NCI-H510A treated with DMSO at 0.1 percent for 48 hours (cell line): ENCODE results near the gene EYA4.

ENCODE experiments used
- DNase-seq: peaks from one replicate; lab custom pipeline; 2025; lab: John Stamatoyannopoulos, UW

Gene EYA4

DNA sequence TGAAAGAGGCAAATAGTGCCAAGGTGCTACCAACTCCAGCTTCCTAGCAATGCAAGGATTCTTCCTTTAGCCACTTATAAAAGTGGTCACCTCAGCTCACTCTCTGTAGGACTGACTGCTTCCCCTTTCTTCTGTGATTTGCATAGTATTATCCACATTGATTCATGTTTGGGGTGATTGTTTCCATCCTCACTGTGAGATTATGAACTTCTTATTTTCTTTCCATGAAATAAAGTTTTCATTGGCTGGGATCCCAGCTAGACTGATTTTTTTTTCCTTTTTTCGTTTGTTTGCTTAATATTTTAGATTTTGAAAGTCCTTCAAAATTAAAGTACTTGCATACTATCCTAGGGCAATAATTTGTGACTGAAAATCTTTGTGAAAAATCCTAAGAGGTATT, 50.5 kb downstream of the EYA4 start:
- DNase-seq, result no peak

DNA sequence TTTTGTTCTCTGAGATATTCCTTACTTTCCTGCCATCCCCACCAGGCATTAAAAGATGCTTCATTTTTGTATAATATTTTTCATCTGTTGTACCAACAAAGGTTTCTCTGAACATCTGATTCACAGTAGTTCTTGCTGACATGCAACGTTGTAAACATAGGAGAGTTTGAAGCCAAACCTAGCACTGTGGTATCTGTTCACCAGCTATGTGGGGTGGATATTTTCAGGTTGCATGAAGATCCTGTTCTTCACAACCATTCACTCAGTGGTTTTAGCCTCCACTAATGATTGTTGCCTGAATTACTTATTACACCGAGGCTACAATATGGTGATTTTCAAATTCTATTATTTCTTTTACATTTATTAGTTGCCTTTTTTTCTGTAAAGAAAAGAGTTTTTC, 56.5 kb downstream of the EYA4 start:
- DNase-seq, result no peak

DNA sequence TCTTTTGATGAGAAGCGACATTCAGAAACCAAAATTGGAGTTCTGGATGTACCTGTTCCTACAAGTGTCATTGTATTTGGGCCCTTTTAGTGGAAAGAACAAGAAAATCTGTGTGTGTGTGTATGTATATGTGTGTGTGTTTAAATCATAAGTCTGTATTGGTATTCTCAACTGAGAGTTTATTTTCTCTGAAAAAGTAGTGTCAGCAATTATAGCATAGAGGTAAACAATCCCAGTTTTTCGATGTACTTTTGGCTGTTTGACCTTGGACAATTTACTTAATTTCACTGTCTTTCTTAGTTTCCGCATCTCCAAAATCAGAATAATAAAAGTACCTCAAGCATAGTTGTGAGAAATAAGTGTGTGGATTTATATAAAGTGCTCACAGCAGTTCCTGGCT, 57.2 kb downstream of the EYA4 start:
- DNase-seq, result no peak

DNA sequence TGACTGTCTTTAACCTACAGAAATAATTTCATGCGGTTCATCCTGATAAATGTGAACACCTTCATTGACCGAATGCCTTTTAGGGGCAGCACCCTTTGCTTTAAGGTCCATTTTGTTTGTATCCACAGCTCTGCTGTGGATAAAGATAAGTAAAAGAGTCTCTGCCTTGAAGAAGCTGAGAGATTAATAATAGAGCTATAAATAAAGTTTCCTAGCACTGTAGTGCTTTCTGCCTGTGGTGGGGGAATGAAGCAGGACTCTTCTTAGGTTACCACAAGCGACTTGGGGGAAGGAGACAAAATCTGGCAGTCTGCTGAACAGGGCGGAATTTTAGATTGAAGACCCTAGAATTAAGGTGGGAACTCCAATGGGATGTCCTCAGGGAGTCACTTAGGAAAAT, 57.6 kb downstream of the EYA4 start:
- DNase-seq, result no peak

GRCh38 chr6:133300896-133301295, 59.7 kb downstream of the EYA4 start:
- no peak for DNase-seq

- DNase-seq, result no peak
These were observed 60.7 kb downstream of the EYA4 start for GRCh38 chr6:133301835-133302234.

DNA sequence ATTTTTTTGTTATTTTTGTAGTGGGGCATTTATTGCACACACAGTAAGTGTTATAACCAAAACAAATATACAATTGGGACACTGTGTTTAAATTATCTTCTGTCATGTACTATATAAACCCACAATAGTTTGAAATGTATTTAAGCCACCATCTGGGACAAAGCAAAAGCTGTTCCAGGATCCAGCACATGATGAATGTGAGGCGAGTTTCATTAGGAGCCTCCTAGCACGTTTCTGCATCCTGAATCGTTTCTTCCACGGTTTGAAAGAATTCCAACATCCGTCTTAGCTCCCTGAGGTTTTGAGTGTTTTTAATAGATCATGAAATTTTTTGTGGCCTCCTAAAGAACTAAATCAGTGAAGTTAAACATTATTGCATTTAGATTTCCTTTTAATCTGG, 65.8 kb downstream of the EYA4 start:
- no peak for DNase-seq

DNA sequence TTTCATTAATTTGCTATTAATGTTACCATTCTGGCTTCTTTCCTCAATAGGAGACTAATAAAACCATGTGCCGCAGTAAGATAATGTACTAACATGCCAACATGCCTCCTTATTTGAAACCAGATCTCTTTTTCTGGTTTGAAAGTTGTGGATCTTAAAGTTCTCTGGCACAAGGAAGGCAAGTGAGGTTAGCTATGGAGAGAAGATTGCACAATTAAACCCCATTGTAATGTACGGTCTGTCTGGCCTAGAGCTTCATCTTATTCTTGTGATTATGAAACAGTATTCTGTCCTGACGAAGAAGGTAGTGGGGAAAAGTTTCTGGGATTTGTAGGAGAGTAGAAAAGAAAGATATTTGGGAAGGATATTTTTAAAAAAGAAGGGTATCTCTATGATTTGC, 68.4 kb downstream of the EYA4 start:
- DNase-seq, result no peak

DNA sequence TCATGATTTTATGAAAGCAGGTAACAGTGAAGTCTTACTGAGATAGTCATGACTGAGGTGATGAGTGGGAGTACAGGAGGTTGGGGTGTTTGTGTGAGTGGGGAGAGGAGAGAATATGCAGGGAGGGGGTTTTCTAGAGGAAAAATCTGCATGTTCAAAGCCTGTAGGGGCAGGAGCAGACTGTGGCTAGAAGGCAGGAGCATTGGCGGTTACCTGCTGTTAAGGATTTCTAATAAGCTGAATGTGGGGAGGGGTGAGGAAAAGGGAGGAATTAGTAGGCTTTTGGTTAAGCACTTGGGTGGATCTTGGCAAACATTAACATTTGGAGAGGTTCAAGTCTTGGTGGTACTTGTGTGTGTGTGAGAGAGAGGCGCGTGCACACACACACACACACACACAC, 70.8 kb downstream of the EYA4 start:
- no peak for DNase-seq

- no peak for DNase-seq
These were observed 71.9 kb downstream of the EYA4 start for GRCh38 chr6:133313068-133313467.

GRCh38 chr6:133314947-133315346, 73.8 kb downstream of the EYA4 start:
- no peak for DNase-seq

DNA sequence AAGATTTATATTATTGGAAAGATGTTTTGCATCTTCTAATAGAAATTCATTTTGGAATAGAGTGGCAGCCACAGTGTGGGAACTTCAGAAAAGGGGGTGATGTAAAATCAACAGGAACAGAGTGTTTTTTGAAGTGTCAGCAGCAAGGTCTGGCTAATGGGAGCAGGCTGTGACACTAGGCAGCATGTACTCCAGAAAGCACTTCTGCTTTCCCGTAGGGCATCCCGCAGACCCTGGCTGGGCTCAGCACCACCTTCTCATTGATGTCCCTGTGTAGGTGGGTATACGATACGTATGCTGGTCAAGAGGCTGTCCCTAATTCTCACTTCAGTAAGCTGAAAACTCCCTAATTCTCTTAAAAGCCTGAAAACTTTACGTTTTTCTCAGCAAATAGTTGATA, 74.7 kb downstream of the EYA4 start:
- DNase-seq, result no peak

GRCh38 chr6:133317704-133318103, 76.5 kb downstream of the EYA4 start:
- no peak for DNase-seq

- no peak for DNase-seq
These were observed 85.4 kb downstream of the EYA4 start for GRCh38 chr6:133326584-133326983.

DNA sequence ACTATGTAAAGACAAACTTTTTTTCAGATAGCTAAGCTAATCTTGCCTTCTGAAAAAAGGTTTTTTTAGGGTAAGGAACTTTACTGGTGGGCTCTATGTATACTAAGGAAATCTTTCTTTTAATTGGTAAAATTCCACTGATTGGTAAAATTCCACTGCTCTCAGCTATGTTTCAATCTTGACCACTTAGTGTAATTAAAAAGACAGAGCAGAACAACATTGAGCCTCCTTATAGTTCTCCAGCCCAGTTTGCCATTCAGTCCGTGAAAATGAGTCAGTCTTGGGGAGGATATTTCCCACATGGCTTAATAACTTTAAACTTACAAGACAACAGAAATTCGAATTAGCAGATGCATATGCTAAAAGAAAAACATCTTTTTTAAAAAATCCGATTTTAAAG, 92.7 kb downstream of the EYA4 start:
- no peak for DNase-seq

GRCh38 chr6:133337308-133337707, 96.2 kb downstream of the EYA4 start:
- DNase-seq, result no peak

- DNase-seq, result no peak
These were observed 98.6 kb downstream of the EYA4 start for GRCh38 chr6:133339543-133340384.

- no peak for DNase-seq
These were observed 99.4 kb downstream of the EYA4 start for GRCh38 chr6:133340557-133340956.

GRCh38 chr6:133341607-133342158, 100.5 kb downstream of the EYA4 start:
- DNase-seq, result no peak

DNA sequence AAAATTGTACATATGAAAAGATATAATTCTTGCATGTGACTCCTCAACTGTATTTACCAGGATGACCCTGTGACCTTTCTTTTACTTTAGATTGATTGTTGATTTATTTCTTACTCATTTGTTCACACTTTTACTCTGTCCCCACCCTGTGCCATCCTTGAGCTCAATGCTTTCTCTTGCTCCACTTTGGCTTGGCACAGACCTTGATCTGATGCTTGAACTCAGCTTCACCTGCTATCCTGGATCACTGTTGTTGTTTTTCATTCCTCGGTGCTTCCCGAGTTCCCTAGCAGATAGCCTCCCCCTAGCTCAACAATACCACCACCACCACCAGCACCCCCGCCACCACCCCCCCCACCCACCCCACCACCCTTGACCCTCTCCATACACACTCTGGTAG, 102.1 kb downstream of the EYA4 start:
- no peak for DNase-seq

DNA sequence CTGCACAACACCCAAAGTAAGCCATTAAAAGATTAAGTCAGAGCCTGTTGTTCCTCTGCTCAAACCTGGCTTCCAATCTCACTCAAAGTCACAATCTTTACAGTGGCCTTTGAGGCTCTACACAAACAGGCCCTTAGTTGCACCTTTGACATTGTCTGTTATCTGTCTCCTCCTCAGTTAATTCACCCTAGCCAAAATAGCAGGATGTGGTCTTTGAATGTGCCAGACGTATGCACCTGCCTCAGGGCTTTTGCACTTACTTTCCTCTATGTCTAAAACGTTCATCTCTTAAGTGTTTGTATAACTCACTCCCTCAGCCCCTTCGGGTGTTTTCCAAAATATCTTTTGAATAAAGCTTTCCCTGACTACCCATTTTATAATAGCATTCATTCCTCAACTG, 107.7 kb downstream of the EYA4 start:
- DNase-seq, result no peak

DNA sequence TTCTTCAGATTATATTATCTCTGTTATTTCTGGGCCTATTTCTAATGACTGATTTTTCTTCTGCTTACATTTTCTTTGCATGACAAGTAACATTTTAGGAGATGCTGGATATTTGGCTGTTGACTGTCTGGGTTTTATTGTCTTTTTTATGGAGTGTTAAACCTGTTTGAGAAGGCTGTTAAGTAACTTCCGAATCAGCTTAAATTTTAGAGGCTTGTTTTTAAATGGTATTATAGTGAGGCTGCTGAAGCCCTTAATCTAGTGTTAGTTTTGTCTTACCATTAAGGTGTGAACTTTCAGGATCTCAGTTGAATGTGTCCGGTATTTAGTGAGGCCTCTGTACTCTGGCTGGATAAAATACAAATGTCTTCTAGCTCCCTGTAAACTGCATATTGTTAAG, 109.8 kb downstream of the EYA4 start:
- DNase-seq, result no peak

DNA sequence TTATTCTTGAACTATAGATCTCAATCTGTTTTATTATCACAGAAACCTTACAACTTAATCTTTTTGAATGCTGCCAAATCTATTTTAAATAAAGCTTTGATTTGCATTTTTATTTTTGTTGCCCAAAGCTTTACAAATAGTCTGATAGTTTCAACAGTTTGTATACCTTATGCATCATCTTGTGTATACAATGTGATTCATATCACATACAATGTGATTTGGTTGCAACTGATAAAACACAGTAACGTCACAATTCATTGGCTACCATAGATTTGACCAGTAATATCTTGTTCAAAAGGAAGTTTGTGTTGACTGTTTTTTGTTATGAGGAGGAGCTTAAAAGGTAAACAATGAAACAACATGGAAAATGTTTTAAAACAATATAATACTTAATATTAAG, 110.9 kb downstream of the EYA4 start:
- DNase-seq, result no peak

DNA sequence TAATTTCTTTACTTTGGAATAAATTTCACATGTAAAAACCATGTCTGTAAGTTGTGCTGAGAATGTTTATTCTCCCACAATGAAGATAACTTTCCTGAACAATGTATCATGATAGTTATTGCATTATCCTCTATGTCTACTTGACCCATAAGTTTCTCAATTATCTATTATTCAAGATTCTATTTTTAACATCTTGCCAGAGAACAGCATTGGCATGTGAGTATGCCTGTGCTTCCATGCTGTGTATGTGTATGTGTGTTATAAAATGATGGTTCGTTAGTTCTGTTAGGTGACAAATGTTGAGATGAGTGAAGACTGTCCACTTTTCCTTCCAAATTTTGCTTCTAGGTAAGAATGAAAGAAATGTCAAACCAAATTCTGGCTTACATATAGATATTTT, 111.9 kb downstream of the EYA4 start:
- no peak for DNase-seq
